Lower lobe of right lung (tissue), 2 donors: Measurements from ENCODE around the gene PIF1. TPM values are rescaled to one million over a fixed set of nuclear protein-coding genes. Genes with fewer than 3 reads are reported as not detected.

Experiments used
- ATAC-seq, 2 donors: fragments of 200-7000 bp; cut with Tn5 transposase; one replicate each; pipeline ENCODE4 v1.9.1; 2020 to 2022; ENCODE audit warnings: mild to moderate bottlenecking in 2 of 2, moderate library complexity in 2 of 2
- DNase-seq: peaks from one replicate; pipeline ENCODE4 v3.0.0-alpha.2; 2020
- H3K27ac ChIP-seq: fragments of 200-600 bp; one replicate; pipeline ENCODE4 v1.8.0; 2022
- H3K27me3 ChIP-seq: fragments of 200-600 bp; one replicate; pipeline ENCODE4 v1.8.0; 2022; ENCODE audit warnings: low read depth
- H3K36me3 ChIP-seq: fragments of 200-600 bp; one replicate; pipeline ENCODE4 v1.8.0; 2022; ENCODE audit warnings: mild to moderate bottlenecking
- H3K4me1 ChIP-seq: fragments of 200-600 bp; one replicate; pipeline ENCODE4 v1.8.0; 2022
- H3K4me3 ChIP-seq: fragments of 200-600 bp; one replicate; pipeline ENCODE4 v1.8.0; 2022; ENCODE audit warnings: mild to moderate bottlenecking
- H3K9me3 ChIP-seq: fragments of 200-600 bp; one replicate; pipeline ENCODE4 v1.8.0; 2022
- intact Hi-C: fragments of 100-400 bp; cut with DNase I; formaldehyde crosslinking; loops from one replicate; pipeline ENCODE4 v1.11.0; 2022
- total RNA-seq: library from RNA; stranded (reverse); fragmentation: NEBNext Ultra II Directional; extraction: Animal tissue kit (Norgen Biotek cat#: 25700); gene quantifications from one replicate; pipeline ENCODE4 v1.2.1, GENCODE V29; 2021
- TF ChIP-seq, protein P1 (sequence below): fragments of 200-600 bp; IDR thresholded peaks from one replicate; pipeline ENCODE4 v1.8.0; 2022; ENCODE audit warnings: antibody characterized with exemption, mild to moderate bottlenecking
- donor health status: DM: no; HTN: yes; CAD: no; lungs with severe emphysema.

The PIF1 gene
- total RNA-seq, 1 donor from 2014 or later: 1.4 TPM

DNA sequence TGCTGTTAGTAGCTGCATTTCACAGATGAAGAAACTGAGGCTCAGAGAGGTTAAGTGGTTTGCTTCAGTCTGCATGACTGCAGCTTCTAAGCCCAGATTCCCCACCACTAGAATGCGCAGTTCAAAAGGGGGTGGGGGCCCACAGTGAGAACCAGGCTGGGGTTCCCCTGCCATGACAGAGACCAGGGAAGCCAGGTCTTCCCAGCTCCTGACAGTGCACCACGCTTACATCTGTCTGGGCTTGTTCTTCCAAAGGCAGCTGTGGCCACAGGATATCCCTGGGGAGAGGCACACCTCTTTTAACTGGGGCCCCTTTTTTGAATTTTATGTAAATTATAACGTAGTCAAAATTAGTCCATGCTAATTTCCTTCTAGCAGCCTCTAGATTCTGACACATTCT, 21.6 kb upstream of the PIF1 start:
- Histone ChIP-seq H3K36me3 (peaks cover 40% of the 10 kb centered on the region), H3K4me3 (peak overlapping the region; percentile 3), H3K27me3 (no peaks in the 10 kb centered on the region), H3K4me1 (peaks cover 82% of the 10 kb centered on the region), H3K27ac (peak overlapping the region; percentile 24), H3K9me3 (no peaks in the 10 kb centered on the region)
- no peak for DNase-seq
- TF ChIP-seq, protein P1, sequence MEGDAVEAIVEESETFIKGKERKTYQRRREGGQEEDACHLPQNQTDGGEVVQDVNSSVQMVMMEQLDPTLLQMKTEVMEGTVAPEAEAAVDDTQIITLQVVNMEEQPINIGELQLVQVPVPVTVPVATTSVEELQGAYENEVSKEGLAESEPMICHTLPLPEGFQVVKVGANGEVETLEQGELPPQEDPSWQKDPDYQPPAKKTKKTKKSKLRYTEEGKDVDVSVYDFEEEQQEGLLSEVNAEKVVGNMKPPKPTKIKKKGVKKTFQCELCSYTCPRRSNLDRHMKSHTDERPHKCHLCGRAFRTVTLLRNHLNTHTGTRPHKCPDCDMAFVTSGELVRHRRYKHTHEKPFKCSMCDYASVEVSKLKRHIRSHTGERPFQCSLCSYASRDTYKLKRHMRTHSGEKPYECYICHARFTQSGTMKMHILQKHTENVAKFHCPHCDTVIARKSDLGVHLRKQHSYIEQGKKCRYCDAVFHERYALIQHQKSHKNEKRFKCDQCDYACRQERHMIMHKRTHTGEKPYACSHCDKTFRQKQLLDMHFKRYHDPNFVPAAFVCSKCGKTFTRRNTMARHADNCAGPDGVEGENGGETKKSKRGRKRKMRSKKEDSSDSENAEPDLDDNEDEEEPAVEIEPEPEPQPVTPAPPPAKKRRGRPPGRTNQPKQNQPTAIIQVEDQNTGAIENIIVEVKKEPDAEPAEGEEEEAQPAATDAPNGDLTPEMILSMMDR: no peak
- ATAC-seq: no peak
- intact Hi-C loops: no loop called here

DNA sequence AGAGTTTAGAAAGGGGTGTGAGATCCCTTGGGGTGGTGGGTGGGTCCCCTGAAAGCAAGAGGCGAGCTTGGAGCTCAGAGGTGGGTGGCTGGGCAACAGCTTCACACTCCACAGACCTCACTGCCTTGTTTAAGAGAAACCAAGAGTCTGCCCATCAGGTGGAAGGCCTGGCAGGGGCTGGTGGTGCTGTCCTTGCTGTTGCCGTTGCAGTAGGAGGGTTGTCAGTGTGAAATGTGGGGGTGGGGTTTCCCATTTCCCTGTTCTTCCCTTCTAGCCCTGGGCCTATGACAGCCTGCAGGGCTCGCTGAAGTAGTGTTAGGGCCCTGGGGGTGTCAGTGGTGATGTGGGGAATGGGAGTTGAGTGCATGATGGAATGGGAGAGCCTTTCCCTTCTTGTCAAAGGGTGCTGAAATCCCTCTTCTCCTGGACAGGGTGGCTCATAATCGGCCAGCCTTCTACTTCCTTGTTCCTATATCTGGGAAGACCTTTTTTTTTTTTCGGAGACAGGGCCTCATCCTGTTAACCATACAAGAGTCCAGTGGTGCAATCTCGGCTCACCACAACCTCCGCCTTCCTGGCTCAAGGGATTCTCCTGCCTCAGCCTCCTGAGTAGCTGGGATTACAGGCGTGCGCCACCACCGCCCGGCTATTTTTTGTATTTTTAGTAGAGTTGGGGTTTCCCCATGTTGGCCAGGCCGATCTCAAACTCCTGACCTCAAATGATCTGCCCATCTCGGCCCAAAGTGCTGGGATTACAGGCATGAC, 20.6 kb upstream of the PIF1 start:
- Histone ChIP-seq H3K9me3 (no peaks in the 10 kb centered on the region), H3K4me1 (peaks cover 73% of the 10 kb centered on the region), H3K4me3 (peak overlapping the region; percentile 74), H3K27ac (peak overlapping the region; percentile 92), H3K27me3 (no peaks in the 10 kb centered on the region), H3K36me3 (peaks cover 36% of the 10 kb centered on the region)
- TF ChIP-seq, protein P1: no peak
- ATAC-seq: no peak
- intact Hi-C loops: no loop called here
- no peak for DNase-seq

DNA sequence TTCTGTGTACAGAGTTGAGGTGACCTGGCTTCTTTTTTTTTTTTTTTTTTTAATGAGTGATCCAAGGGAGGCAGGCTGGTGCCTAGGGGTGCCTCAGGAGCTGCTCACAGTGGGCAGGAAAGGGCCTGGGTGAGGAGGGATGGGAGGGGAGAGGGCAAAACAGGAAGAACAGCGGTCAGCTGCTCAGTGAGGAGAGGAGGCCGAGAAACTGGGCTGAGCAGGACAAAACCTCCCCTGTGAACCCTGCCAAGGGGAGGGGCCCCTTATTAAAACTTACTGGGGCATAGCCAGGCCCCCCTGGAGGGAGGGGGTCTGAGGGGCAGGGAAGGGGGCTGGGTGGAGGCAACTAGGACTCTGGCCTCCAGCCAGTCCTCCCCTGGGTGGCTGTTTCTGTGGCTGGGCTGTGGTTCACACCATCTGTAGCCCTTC, 19.8 kb upstream of the PIF1 start:
- Histone ChIP-seq H3K27ac (peak overlapping the region; percentile 92), H3K4me1 (peaks cover 73% of the 10 kb centered on the region), H3K4me3 (peak overlapping the region; percentile 74), H3K9me3 (no peaks in the 10 kb centered on the region), H3K36me3 (peaks cover 28% of the 10 kb centered on the region), H3K27me3 (no peaks in the 10 kb centered on the region)
- DNase-seq (no peak), ATAC-seq (no peak)
- TF ChIP-seq, protein P1: no peak
- intact Hi-C loops: no loop called here

DNA sequence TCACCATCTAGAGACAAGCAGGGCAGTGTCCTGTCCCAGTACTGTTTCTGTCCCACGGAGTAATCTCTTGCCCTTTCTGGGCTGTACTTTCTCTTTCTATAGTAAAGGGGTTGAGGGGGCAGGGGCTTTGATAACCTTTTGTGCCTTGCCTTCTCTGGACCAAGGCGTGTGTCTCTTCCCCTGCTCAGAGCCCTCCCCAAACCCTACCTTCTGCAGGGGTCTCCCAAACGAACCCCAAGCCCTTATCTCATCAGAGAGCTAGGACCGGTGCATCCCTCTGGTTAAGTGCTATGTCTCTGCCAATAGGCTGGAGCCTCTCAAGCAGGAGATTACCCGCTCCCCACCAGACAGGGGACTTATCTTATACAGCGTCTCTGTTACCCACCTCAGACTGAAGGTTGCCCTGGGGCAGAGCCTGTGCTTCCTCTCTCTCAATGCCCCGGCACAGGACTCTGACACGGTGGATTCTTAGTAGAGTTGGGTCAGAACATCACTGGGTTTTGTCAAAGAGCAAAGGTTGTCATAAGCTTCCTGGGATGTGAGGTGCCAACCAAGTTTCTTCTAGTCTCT, 19.2 kb upstream of the PIF1 start:
- TF ChIP-seq, protein P1: no peak
- Histone ChIP-seq H3K9me3 (no peaks in the 10 kb centered on the region), H3K27ac (peak overlapping the region; percentile 92), H3K4me3 (peak overlapping the region; percentile 74), H3K4me1 (peaks cover 68% of the 10 kb centered on the region), H3K27me3 (no peaks in the 10 kb centered on the region), H3K36me3 (peaks cover 23% of the 10 kb centered on the region)
- ATAC-seq (no peak), DNase-seq (no peak)
- intact Hi-C loops: no loop called here

DNA sequence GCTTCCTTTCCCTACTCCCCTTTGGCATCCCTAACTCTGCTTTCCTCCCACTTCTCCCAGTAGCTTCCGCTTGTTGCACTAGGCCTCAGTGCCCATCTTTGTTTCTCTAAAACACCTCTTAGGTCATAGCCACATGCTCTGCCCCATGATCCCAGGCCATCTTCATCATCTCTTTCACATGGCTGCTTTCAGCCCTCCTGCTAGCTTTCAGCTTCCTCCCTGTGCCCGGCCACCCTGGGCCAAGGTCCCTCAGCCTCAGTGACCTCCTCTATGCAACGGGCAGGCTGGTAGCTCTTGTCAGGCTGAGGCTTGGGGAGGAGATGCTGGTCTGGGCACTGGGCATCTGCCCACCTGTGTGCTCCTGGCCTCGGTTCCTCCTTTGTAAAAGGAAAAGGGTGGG, 18.5 kb upstream of the PIF1 start:
- TF ChIP-seq, protein P1: no peak
- Histone ChIP-seq H3K4me3 (peak overlapping the region; percentile 74), H3K36me3 (peaks cover 16% of the 10 kb centered on the region), H3K27ac (peak overlapping the region; percentile 92), H3K27me3 (no peaks in the 10 kb centered on the region), H3K9me3 (no peaks in the 10 kb centered on the region), H3K4me1 (peaks cover 62% of the 10 kb centered on the region)
- no peak for ATAC-seq
- intact Hi-C loops: no loop called here
- DNase-seq: no peak
